Tibial artery (tissue), 4 donors: ENCODE measurements around the gene PDE1C.
"Not testable (repeated sequence)": the region's sequence is repeated elsewhere in the genome, so short reads cannot be mapped to it uniquely, and the experiment has no call there.

ENCODE experiments used
- DNase-seq, 2 donors: peaks; one replicate each; pipeline ENCODE4 v3.0.0-alpha.2; 2019
- H3K27ac ChIP-seq, 2 donors: fragments of 200-600 bp; sonication (generic) in 1 of 2; 1 replicate in 1 of 2; 2 replicates in 1 of 2; pipeline ENCODE4 v1.5.1; 2018 to 2019; ENCODE audit warnings: mild to moderate bottlenecking in 1 of 2
- H3K27me3 ChIP-seq, 2 donors: fragments of 200-600 bp; sonication (generic) in 1 of 2; one replicate each; pipeline versions ENCODE4 v1.5.1 to v1.6.0; 2016 to 2019
- H3K36me3 ChIP-seq, 3 donors: fragments of 200-600 bp; sonication (generic) in 2 of 3; one replicate each; pipeline ENCODE4 v1.5.1; 2016 to 2019; ENCODE audit warnings: mild to moderate bottlenecking in 2 of 3
- H3K4me1 ChIP-seq, 4 donors: fragments of 200-600 bp; sonication (generic) in 2 of 4; 1 replicate in 3 of 4; 2 replicates in 1 of 4; pipeline ENCODE4 v1.5.1; 2016 to 2019
- H3K4me3 ChIP-seq, 2 donors: fragments of 200-600 bp; sonication (generic) in 1 of 2; 1 replicate in 1 of 2; 2 replicates in 1 of 2; pipeline ENCODE4 v1.5.1; 2018 to 2019; ENCODE audit warnings: mild to moderate bottlenecking in 2 of 2
- H3K9me3 ChIP-seq, 3 donors: fragments of 200-600 bp; sonication (generic) in 1 of 3; one replicate each; pipeline ENCODE4 v1.5.1; 2016 to 2019
- CTCF ChIP-seq, 2 experiments: fragments of 200-600 bp in 1 of 2; fragments of 450-650 bp in 1 of 2; IDR thresholded peaks; one replicate each; pipeline ENCODE4 v1.5.1; 2017 to 2019; ENCODE audit warnings: antibody characterized with exemption in 2 of 2, mild to moderate bottlenecking in 1 of 2, moderate library complexity in 1 of 2
- intact Hi-C: fragments of 100-400 bp; cut with DNase I; formaldehyde crosslinking; loops from one replicate; pipeline ENCODE4 v1.15.0; 2023; ENCODE audit warnings: low total_unique reads

PDE1C gene

DNA sequence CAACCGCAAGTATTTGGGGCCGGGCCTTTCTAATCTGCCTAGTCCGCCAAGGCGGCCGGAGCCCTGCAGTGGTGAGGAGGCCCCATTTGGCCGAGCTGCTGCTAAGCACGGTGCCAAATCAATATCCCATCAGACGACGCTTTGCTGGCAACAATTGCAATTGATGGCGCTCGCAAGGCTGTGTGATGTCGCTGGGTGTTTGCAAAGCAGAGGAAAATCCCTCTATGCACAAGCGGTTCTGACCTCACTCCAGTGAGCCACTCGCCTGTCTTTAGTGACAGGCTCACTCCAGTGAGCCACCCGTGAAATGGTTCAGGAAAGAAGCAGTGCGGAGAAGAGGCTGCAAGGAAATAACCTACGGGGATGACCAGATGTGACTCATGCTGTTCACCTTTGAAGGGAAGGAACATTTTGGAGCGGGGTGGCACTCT is 18.3 kb upstream of the PDE1C start:
- Histone ChIP-seq H3K27me3 (no peaks in the 10 kb centered on the region), H3K4me3 (no peak overlapping the region), H3K9me3 (no peaks in the 10 kb centered on the region), H3K27ac (no peak overlapping the region), H3K4me1 (peaks cover 0 to 22% (median 15%) of the 10 kb centered on the region in 4 donors), H3K36me3 (no peaks in the 10 kb centered on the region)
- no peak for DNase-seq
- TF ChIP-seq CTCF (IDR thresholded peaks at IDR 0.05) = no peak
- intact Hi-C loops = no loop called here

DNA sequence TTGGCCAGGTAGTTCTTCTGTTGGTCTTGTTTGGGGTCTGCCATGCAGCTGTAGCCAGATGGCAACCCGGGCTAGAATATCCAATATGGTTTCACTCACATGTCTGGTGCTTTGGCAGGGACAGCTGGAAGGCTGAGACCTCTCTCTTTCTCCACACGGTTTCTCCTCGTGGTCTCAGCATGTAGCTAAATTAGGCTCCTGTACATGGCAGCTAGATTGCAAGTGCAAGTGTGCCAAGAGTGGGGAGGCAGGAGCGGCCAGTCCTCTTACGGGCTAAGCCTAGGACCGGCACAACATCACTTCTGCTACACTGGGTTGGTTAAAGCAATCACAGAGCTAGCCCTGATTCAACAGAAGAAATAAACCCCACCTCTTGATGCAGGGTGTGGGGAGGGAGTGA is 9.3 kb upstream of the PDE1C start:
- no peaks in the 10 kb centered on the region for H3K27me3 ChIP-seq
- intact Hi-C loops = no loop called here
- H3K27ac ChIP-seq = no peak overlapping the region
- TF ChIP-seq CTCF (IDR thresholded peaks at IDR 0.05) = no peak
- no peaks in the 10 kb centered on the region for H3K9me3 ChIP-seq
- no peak for DNase-seq
- peaks cover 0 to 3% (median 0%) of the 10 kb centered on the region in 4 donors for H3K4me1 ChIP-seq
- H3K4me3 ChIP-seq = no peak overlapping the region
- no peaks in the 10 kb centered on the region for H3K36me3 ChIP-seq

DNA sequence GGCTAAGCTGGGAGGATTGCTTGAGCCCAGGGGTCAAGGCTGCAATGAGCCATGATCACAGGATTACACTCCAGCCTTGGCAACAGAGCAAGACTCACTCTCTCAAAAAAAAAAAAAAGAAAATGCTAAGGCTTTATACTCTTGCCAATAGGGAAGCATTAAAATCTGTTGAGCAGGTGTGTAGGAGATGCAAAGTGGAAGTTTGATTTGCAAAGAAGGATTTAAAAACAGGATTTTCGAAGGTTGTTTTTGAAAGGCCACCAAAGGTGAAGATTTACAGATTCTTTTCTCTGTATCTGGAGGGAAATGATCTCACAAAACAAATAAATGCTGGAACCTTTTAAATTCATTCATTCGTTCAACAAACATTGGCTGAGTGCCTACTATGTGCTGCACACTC is 8.6 kb upstream of the PDE1C start:
- TF ChIP-seq CTCF (IDR thresholded peaks at IDR 0.05) = no peak
- Histone ChIP-seq H3K9me3 (no peaks in the 10 kb centered on the region), H3K36me3 (no peaks in the 10 kb centered on the region), H3K4me3 (no peak overlapping the region), H3K4me1 (peaks cover 0 to 4% (median 0%) of the 10 kb centered on the region in 4 donors), H3K27ac (no peak overlapping the region), H3K27me3 (no peaks in the 10 kb centered on the region)
- intact Hi-C loops = no loop called here
- DNase-seq = no peak

DNA sequence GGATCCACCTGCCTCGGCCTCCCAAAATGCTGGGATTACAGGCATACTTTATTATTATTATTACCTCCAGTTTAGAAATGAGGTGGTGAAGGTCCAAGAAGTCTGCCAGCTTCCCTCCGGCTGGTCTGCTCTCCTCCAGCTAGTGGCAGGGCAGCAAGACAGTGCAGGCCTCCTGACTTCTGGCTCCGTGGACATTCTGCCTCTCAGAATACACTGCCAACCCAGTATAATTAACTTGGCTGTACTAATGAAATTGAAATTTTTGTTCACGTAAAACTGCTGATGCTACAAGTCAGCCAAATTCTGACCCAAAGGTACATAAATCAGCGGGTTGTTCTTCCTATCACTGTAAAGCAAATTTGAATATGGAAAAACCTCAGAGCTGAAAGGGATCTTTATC is 7.6 kb upstream of the PDE1C start:
- Histone ChIP-seq H3K4me1 (peaks cover 0 to 7% (median 2%) of the 10 kb centered on the region in 4 donors), H3K9me3 (no peaks in the 10 kb centered on the region), H3K4me3 (no peak overlapping the region), H3K27me3 (no peaks in the 10 kb centered on the region), H3K27ac (no peak overlapping the region), H3K36me3 (no peaks in the 10 kb centered on the region)
- no peak for TF ChIP-seq CTCF (IDR thresholded peaks at IDR 0.05)
- intact Hi-C loops = no loop called here
- no peak for DNase-seq

DNA sequence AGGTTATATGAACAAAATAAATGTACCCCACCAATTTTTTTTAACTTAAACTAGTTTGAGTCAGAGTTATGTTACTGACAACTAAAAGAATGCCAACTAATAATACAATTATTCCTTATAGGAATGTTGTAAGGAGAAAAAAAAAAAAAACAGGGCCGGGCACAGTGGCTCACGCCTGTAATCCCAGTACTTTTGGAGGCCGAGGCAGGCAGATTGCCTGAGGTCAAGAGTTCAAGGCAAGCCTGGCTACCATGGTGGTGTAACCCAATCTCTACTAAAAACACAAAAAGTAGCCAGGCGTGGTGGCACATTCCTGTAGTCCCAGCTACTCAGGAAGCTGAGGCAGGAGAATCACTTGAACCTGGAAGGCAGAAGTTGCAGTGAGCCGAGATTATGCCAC is 6.6 kb upstream of the PDE1C start:
- peaks cover 0 to 14% (median 2%) of the 10 kb centered on the region in 4 donors for H3K4me1 ChIP-seq
- H3K27ac ChIP-seq, intact Hi-C loops, H3K9me3 ChIP-seq, DNase-seq, H3K27me3 ChIP-seq, H3K36me3 ChIP-seq, H3K4me3 ChIP-seq: not testable (repeated sequence)

GRCh38 chr7:32075612-32076011 is 5.4 kb upstream of the PDE1C start:
- intact Hi-C loops = no loop called here
- Histone ChIP-seq H3K27me3 (no peaks in the 10 kb centered on the region), H3K36me3 (no peaks in the 10 kb centered on the region), H3K4me1 (peaks cover 0 to 26% (median 6%) of the 10 kb centered on the region in 4 donors), H3K27ac (no peak overlapping the region), H3K4me3 (no peak overlapping the region), H3K9me3 (no peaks in the 10 kb centered on the region)
- no peak for TF ChIP-seq CTCF (IDR thresholded peaks at IDR 0.05)
- no peak for DNase-seq
